PC-9 (cell line): ENCODE results near the gene ADIG. TPM values are rescaled to one million over a fixed set of nuclear protein-coding genes. Genes with fewer than 3 reads are reported as not detected.

ENCODE experiments used
- BruUV-seq: library from RNA; stranded (reverse); fragments of 400-500 nt; replicated peaks from 2 replicates; lab custom pipeline; 2021; lab: Mats Ljungman, UMichigan
- CTCF ChIA-PET: fragments of 300-600 bp; sonication (Branson Sonifier 250); formaldehyde crosslinking; loops from one replicate; lab custom pipeline; 2022; ENCODE audit warnings: antibody characterized with exemption; lab: Charles Lee
- POLR2A ChIA-PET: fragments of 300-600 bp; sonication (Branson Sonifier 250); formaldehyde crosslinking; loops from one replicate; lab custom pipeline; 2022; ENCODE audit warnings: antibody characterized with exemption; ENCODE audit not compliant: unreplicated experiment; lab: Charles Lee
- DNase-seq, 2 experiments: peaks; one replicate each; pipeline versions ENCODE4 v3.0.0 to v3.0.0-alpha.2; 2015 to 2022; ENCODE audit warnings: mixed read lengths in 1 of 2
- H2AFZ ChIP-seq: fragments of 200-600 bp; sonication (generic); 2 replicates; pipeline ENCODE4 v1.8.1; 2017; ENCODE audit warnings: antibody characterized with exemption
- H3F3A ChIP-seq: fragments of 200-600 bp; sonication (generic); 2 replicates; pipeline ENCODE4 v1.8.1; 2017; ENCODE audit warnings: antibody characterized with exemption, mild to moderate bottlenecking, low read depth; ENCODE audit not compliant: insufficient read depth
- H3K27ac ChIP-seq: fragments of 200-600 bp; sonication (generic); 2 replicates; pipeline ENCODE4 v1.6.1; 2016; ENCODE audit warnings: mixed run types
- H3K27me3 ChIP-seq: fragments of 200-600 bp; sonication (generic); 2 replicates; pipeline ENCODE4 v1.6.1; 2016; ENCODE audit warnings: low read depth, mixed run types; ENCODE audit not compliant: insufficient read depth
- H3K36me3 ChIP-seq: fragments of 200-600 bp; sonication (generic); 2 replicates; pipeline ENCODE4 v1.6.1; 2016; ENCODE audit warnings: low read depth, mixed run types
- H3K4me1 ChIP-seq: fragments of 200-600 bp; sonication (generic); replicated peaks from 2 replicates; pipeline ENCODE4 v1.6.1; 2016; ENCODE audit warnings: mixed run types; ENCODE audit not compliant: insufficient read depth
- H3K4me2 ChIP-seq: fragments of 200-600 bp; sonication (generic); 2 replicates; pipeline ENCODE4 v1.6.1; 2017; ENCODE audit warnings: mixed run types
- H3K4me3 ChIP-seq: fragments of 200-600 bp; sonication (generic); 2 replicates; pipeline ENCODE4 v1.6.1; 2016; ENCODE audit warnings: mixed run types
- H3K79me2 ChIP-seq: fragments of 200-600 bp; sonication (generic); 2 replicates; pipeline ENCODE4 v1.6.1; 2017; ENCODE audit warnings: low read depth, mixed run types
- H3K9me2 ChIP-seq: fragments of 200-600 bp; sonication (generic); 2 replicates; pipeline ENCODE4 v1.8.1; 2017; ENCODE audit warnings: mild to moderate bottlenecking; ENCODE audit not compliant: insufficient read depth
- H3K9me3 ChIP-seq: fragments of 200-600 bp; sonication (generic); 2 replicates; pipeline ENCODE4 v1.8.1; 2016; ENCODE audit warnings: low read depth; ENCODE audit not compliant: insufficient read depth
- H4K20me1 ChIP-seq: fragments of 200-600 bp; sonication (generic); 2 replicates; pipeline ENCODE4 v1.8.1; 2017; ENCODE audit not compliant: insufficient read depth
- CTCF ChIP-seq: fragments of 200-600 bp; sonication (generic); conservative IDR thresholded peaks from 2 replicates; pipeline ENCODE4 v1.6.1; 2017; ENCODE audit warnings: mixed run types, antibody characterized with exemption, mild to moderate bottlenecking, moderate library complexity
- EZH2 ChIP-seq: fragments of 200-600 bp; sonication (generic); IDR thresholded peaks from 2 replicates; pipeline ENCODE4 v1.8.0; 2017; ENCODE audit warnings: antibody characterized with exemption, low read depth
- intact Hi-C: fragments of 100-400 bp; cut with micrococcal nuclease; formaldehyde crosslinking; loops from one replicate; pipeline ENCODE4 v1.10.0; 2022; ENCODE audit not compliant: unreplicated experiment
- total RNA-seq: library from RNA; stranded (reverse); gene quantifications from 2 replicates; pipeline ENCODE4 v1.2.3, GENCODE V29; 2021

The ADIG gene
- total RNA-seq, 1 experiment from 2014 or later: not detected

GRCh38 chr20:38609815-38610214, 28.8 kb downstream of the ADIG start:
- H3K27me3 ChIP-seq: no peaks in the 10 kb centered on the region
- peaks cover 23% of the 10 kb centered on the region for H3F3A ChIP-seq
- H3K4me2 ChIP-seq: 0 out of 2 replicates have a peak overlapping the region, but pooled peaks have one; percentile 43
- DNase-seq: no peak
- peaks cover 44% of the 10 kb centered on the region for H3K4me1 ChIP-seq
- H3K79me2 ChIP-seq: no peaks in the 10 kb centered on the region
- ChIA-PET CTCF (no interaction called here), POLR2A (interaction anchor here (0.7 kb wide), 1 partner anchor 137 kb away, joined by 4 read pairs; the partner anchor contains the start of gene RALGAPB)
- H3K4me3 ChIP-seq: no peak overlapping the region
- H4K20me1 ChIP-seq: no peaks in the 10 kb centered on the region
- peak overlapping the region; percentile 59 for H3K27ac ChIP-seq
- no peak for TF ChIP-seq EZH2
- TF ChIP-seq CTCF: no peak
- no TSS peak for BruUV-seq
- no peaks in the 10 kb centered on the region for H3K9me3 ChIP-seq
- no peak overlapping the region for H2AFZ ChIP-seq
- H3K9me2 ChIP-seq: no peaks in the 10 kb centered on the region
- no peaks in the 10 kb centered on the region for H3K36me3 ChIP-seq
- intact Hi-C loops: no loop called here

GRCh38 chr20:38610521-38610920, 29.5 kb downstream of the ADIG start:
- H4K20me1 ChIP-seq: no peaks in the 10 kb centered on the region
- no peaks in the 10 kb centered on the region for H3K36me3 ChIP-seq
- H3K4me3 ChIP-seq: no peak overlapping the region
- ChIA-PET POLR2A (interaction anchor here (0.7 kb wide), 1 partner anchor 138 kb away, joined by 4 read pairs; the partner anchor contains the start of gene RALGAPB), CTCF (interaction anchor here (0.7 kb wide), 1 partner anchor 19 kb away, joined by 5 read pairs; no protein-coding TSS in a partner anchor)
- no peak for TF ChIP-seq CTCF
- TF ChIP-seq EZH2: no peak
- H2AFZ ChIP-seq: no peak overlapping the region
- no peaks in the 10 kb centered on the region for H3K79me2 ChIP-seq
- H3K4me1 ChIP-seq: peaks cover 39% of the 10 kb centered on the region
- H3K27me3 ChIP-seq: no peaks in the 10 kb centered on the region
- peaks cover 19% of the 10 kb centered on the region for H3F3A ChIP-seq
- peak overlapping the region; percentile 43 for H3K4me2 ChIP-seq
- peak; percentile 22 to 94 for DNase-seq
- H3K9me2 ChIP-seq: no peaks in the 10 kb centered on the region
- intact Hi-C loops: no loop called here
- BruUV-seq: no TSS peak
- H3K27ac ChIP-seq: peak overlapping the region; percentile 59
- H3K9me3 ChIP-seq: no peaks in the 10 kb centered on the region

DNA sequence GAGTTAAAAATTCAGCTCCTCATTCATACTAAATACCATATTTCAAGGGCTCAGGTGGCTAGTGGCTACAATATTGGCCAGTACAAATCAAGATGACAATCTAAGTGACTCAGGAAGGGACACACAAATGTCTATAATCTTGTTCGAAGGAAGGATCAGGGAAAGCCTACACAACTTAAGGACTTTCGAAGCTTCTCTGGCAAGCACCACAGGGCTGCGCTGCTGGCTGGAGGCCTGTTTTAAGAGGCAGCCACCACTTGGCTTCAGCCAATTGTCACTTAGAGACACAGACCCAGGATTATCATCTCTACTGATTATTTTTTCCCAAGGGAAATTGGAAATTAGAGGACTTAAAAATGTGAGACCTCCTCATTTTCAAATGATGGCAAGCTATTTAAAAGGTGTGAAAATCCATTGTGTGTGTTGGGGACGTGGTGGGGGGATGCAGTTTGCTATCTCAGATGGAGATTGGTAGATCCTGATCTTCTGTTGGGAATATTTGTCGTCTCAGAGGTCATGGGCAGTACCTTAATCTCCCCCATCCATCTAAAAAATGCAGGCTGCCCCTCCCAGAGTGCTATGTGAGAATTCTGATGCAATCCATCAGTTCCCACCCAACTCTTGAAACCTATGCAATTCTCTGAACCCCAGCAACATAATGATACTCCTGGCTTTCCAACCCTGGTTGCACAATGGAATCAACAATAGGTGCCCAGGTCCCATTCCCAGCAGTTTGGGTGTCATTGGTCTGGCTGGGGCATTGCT, 31.9 kb downstream of the ADIG start:
- H2AFZ ChIP-seq: no peak overlapping the region
- no peaks in the 10 kb centered on the region for H3K9me2 ChIP-seq
- peaks cover 26% of the 10 kb centered on the region for H3F3A ChIP-seq
- no peaks in the 10 kb centered on the region for H3K9me3 ChIP-seq
- H3K4me1 ChIP-seq: peaks cover 51% of the 10 kb centered on the region
- no peaks in the 10 kb centered on the region for H3K36me3 ChIP-seq
- TF ChIP-seq EZH2: no peak
- no peak for TF ChIP-seq CTCF
- no peaks in the 10 kb centered on the region for H3K27me3 ChIP-seq
- no peak overlapping the region for H3K4me3 ChIP-seq
- CTCF ChIA-PET: no interaction called here
- no peak for DNase-seq
- intact Hi-C loops: no loop called here
- H4K20me1 ChIP-seq: no peaks in the 10 kb centered on the region
- no TSS peak for BruUV-seq
- no peak overlapping the region for H3K4me2 ChIP-seq
- no peaks in the 10 kb centered on the region for H3K79me2 ChIP-seq
- POLR2A ChIA-PET: no interaction called here
- H3K27ac ChIP-seq: no peak overlapping the region
